Panc1 (cell line): Measurements from ENCODE around the gene NRP2. TPM values are rescaled to one million over a fixed set of nuclear protein-coding genes. Genes with fewer than 3 reads are reported as not detected.

ENCODE experiments used
- ATAC-seq: fragments of 200-7000 bp; cut with Tn5 transposase; 2 replicates; pipeline ENCODE4 v1.9.1; 2020; ENCODE audit warnings: mild to moderate bottlenecking, moderate library complexity
- BruUV-seq: library from RNA; stranded (reverse); fragments of 400-500 nt; replicated peaks from 2 replicates; lab custom pipeline; 2021; lab: Mats Ljungman, UMichigan
- CTCF ChIA-PET: fragments of 300-600 bp; sonication (Branson Sonifier 250); formaldehyde crosslinking; loops from one replicate; lab custom pipeline; 2022; ENCODE audit warnings: antibody characterized with exemption; lab: Charles Lee
- POLR2A ChIA-PET: fragments of 300-600 bp; sonication (Branson Sonifier 250); formaldehyde crosslinking; loops from one replicate; lab custom pipeline; 2022; ENCODE audit warnings: antibody characterized with exemption; lab: Charles Lee
- DNase-seq: peaks from one replicate; pipeline ENCODE4 v3.0.0-alpha.2; 2010; ENCODE audit warnings: low read depth, low spot score
- H3K27ac ChIP-seq: 2 replicates; pipeline ENCODE4 v1.5.1; 2011; ENCODE audit warnings: mild to moderate bottlenecking, low read length, inconsistent platforms
- H3K27me3 ChIP-seq: fragments of 200-500 bp; sonication (Bioruptor generic); 2 replicates; pipeline ENCODE4 v1.6.0; 2014; ENCODE audit warnings: low read length, inconsistent platforms; ENCODE audit not compliant: control insufficient read depth, insufficient read depth
- H3K36me3 ChIP-seq: fragments of 200-500 bp; sonication (Bioruptor generic); 2 replicates; pipeline ENCODE4 v1.5.1; 2014; ENCODE audit warnings: inconsistent platforms, mild to moderate bottlenecking, low read length, moderate library complexity; ENCODE audit not compliant: control insufficient read depth, insufficient read depth
- H3K4me1 ChIP-seq: 2 replicates; pipeline ENCODE4 v1.5.1; 2011; ENCODE audit warnings: inconsistent platforms, mild to moderate bottlenecking, low read length, moderate library complexity; ENCODE audit not compliant: control insufficient read depth, insufficient read depth
- H3K4me3 ChIP-seq, 2 experiments: 2 replicates each; pipeline ENCODE4 v1.5.1; 2011 to 2012; ENCODE audit warnings: low read depth in 2 of 2, low read length in 2 of 2, mild to moderate bottlenecking in 2 of 2, inconsistent platforms in 1 of 2, moderate library complexity in 1 of 2
- H3K9me3 ChIP-seq: fragments of 200-500 bp; sonication (Bioruptor generic); 2 replicates; pipeline ENCODE4 v1.5.1; 2014; ENCODE audit warnings: low read depth, mild to moderate bottlenecking, inconsistent platforms, low read length, moderate library complexity; ENCODE audit not compliant: control insufficient read depth, insufficient read depth
- POLR2AphosphoS5 ChIP-seq: IDR thresholded peaks from 2 replicates; pipeline ENCODE4 v1.6.1; 2012; ENCODE audit warnings: mild to moderate bottlenecking, low read depth, low read length, moderate library complexity
- REST ChIP-seq, 2 experiments: IDR thresholded peaks; 2 replicates each; pipeline ENCODE4 v1.6.1; 2011 to 2012; ENCODE audit warnings: low read depth in 2 of 2, control low read depth in 1 of 2, low read length in 1 of 2, mild to moderate bottlenecking in 1 of 2, moderate library complexity in 1 of 2; ENCODE audit not compliant: insufficient read depth in 1 of 2
- SIN3A ChIP-seq: IDR thresholded peaks from 2 replicates; pipeline ENCODE4 v1.6.1; 2012; ENCODE audit warnings: low read depth, mild to moderate bottlenecking, low read length, moderate library complexity, borderline replicate concordance; ENCODE audit not compliant: insufficient read depth
- TCF7L2 ChIP-seq: IDR thresholded peaks from 2 replicates; pipeline ENCODE4 v1.6.1; 2011; ENCODE audit warnings: mild to moderate bottlenecking, low read depth, low read length, inconsistent platforms
- in situ Hi-C: cut with HindIII; loops from 2 replicates; pipeline ENCODE4 v1.10.0; 2016; ENCODE audit warnings: low sequenced_read_pairs, low pct_unique_long_range_greater_than_20kb
- intact Hi-C: fragments of 100-400 bp; cut with micrococcal nuclease; formaldehyde crosslinking; loops from one replicate; pipeline ENCODE4 v1.10.0; 2022; ENCODE audit not compliant: unreplicated experiment
- total RNA-seq: library from RNA; stranded (reverse); gene quantifications from one replicate; pipeline ENCODE4 v1.2.1, GENCODE V29; 2021; ENCODE audit not compliant: unreplicated experiment
- TF ChIP-seq, protein P1 (sequence below): fragments of 450-650 bp; IDR thresholded peaks from 2 replicates; pipeline ENCODE4 v1.5.1; 2017; ENCODE audit warnings: mild to moderate bottlenecking

NRP2 gene
- total RNA-seq, 1 experiment from 2014 or later = 6.7 TPM

- BruUV-seq = no TSS peak
- ChIA-PET POLR2A (no interaction called here), CTCF (interaction anchor here (0.6 to 0.7 kb wide), 2 partner anchors 59 to 296 kb away, joined by 4 to 6 read pairs; no protein-coding TSS in a partner anchor)
- intact Hi-C loops = no loop called here
- no peak overlapping the region for H3K27ac ChIP-seq
- no peak for TF ChIP-seq REST (IDR thresholded peaks at IDR 0.05; ENCODE audit: insufficient read depth in 1 of 2, low read depth in 2 of 2, low read length in 1 of 2)
- no peak for TF ChIP-seq TCF7L2
- no peak for TF ChIP-seq SIN3A
- H3K4me1 ChIP-seq = no peaks in the 10 kb centered on the region
- ATAC-seq (no peak), DNase-seq (no peak)
- in situ Hi-C loops = no loop called here
- no peak overlapping the region for H3K4me3 ChIP-seq
- no peaks in the 10 kb centered on the region for H3K27me3 ChIP-seq
- no peaks in the 10 kb centered on the region for H3K9me3 ChIP-seq
- H3K36me3 ChIP-seq = no peaks in the 10 kb centered on the region
These were observed 57.3 kb downstream of the NRP2 start for GRCh38 chr2:205739620-205740019.

- intact Hi-C loops (no loop called here), in situ Hi-C loops (no loop called here)
- H3K9me3 ChIP-seq = no peaks in the 10 kb centered on the region
- no peaks in the 10 kb centered on the region for H3K36me3 ChIP-seq
- DNase-seq (no peak), ATAC-seq (no peak)
- no peak for TF ChIP-seq SIN3A
- TF ChIP-seq, protein P1, sequence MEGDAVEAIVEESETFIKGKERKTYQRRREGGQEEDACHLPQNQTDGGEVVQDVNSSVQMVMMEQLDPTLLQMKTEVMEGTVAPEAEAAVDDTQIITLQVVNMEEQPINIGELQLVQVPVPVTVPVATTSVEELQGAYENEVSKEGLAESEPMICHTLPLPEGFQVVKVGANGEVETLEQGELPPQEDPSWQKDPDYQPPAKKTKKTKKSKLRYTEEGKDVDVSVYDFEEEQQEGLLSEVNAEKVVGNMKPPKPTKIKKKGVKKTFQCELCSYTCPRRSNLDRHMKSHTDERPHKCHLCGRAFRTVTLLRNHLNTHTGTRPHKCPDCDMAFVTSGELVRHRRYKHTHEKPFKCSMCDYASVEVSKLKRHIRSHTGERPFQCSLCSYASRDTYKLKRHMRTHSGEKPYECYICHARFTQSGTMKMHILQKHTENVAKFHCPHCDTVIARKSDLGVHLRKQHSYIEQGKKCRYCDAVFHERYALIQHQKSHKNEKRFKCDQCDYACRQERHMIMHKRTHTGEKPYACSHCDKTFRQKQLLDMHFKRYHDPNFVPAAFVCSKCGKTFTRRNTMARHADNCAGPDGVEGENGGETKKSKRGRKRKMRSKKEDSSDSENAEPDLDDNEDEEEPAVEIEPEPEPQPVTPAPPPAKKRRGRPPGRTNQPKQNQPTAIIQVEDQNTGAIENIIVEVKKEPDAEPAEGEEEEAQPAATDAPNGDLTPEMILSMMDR = no peak
- no peak for TF ChIP-seq TCF7L2
- no peak for TF ChIP-seq POLR2AphosphoS5
- no peak for TF ChIP-seq REST (IDR thresholded peaks at IDR 0.05; ENCODE audit: insufficient read depth in 1 of 2, low read depth in 2 of 2, low read length in 1 of 2)
- H3K4me1 ChIP-seq = no peaks in the 10 kb centered on the region
- no peak overlapping the region for H3K4me3 ChIP-seq
- ChIA-PET CTCF (no interaction called here), POLR2A (no interaction called here)
- no peak overlapping the region for H3K27ac ChIP-seq
- BruUV-seq = no TSS peak
- no peaks in the 10 kb centered on the region for H3K27me3 ChIP-seq
These were observed 58.1 kb downstream of the NRP2 start for GRCh38 chr2:205740381-205740780.
